HEK293T (cell line): ENCODE data around the gene MPZL1.

Experiments used
- CTCF ChIA-PET: fragments of 350-600 bp; formaldehyde crosslinking; extraction: SDS; loops from one replicate; lab custom pipeline; 2021; ENCODE audit warnings: antibody characterized with exemption, inconsistent platforms; lab: Yijun Ruan, JAX
- POLR2A ChIA-PET: fragments of 350-600 bp; formaldehyde crosslinking; extraction: SDS; loops from one replicate; lab custom pipeline; 2020; ENCODE audit warnings: antibody characterized with exemption, inconsistent platforms; lab: Yijun Ruan, JAX
- DNase-seq: peaks from one replicate; pipeline ENCODE4 v3.0.0; 2012; ENCODE audit warnings: mixed read lengths; ENCODE audit errors: extremely low spot score
- ARNT ChIP-seq: fragments of 450-650 bp; IDR thresholded peaks from 2 replicates; pipeline ENCODE4 v1.6.1; 2017; ENCODE audit warnings: mild to moderate bottlenecking
- BHLHE40 ChIP-seq: fragments of 450-650 bp; IDR thresholded peaks from 2 replicates; pipeline ENCODE4 v1.6.1; 2016; ENCODE audit warnings: mild to moderate bottlenecking, moderate library complexity, borderline replicate concordance
- CTBP1 ChIP-seq: fragments of 450-650 bp; IDR thresholded peaks from 2 replicates; pipeline ENCODE4 v1.6.1; 2016; ENCODE audit warnings: borderline replicate concordance
- ELF4 ChIP-seq: fragments of 450-650 bp; IDR thresholded peaks from 2 replicates; pipeline ENCODE4 v1.6.1; 2017; ENCODE audit warnings: antibody characterized with exemption
- FOXA1 ChIP-seq: fragments of 450-650 bp; IDR thresholded peaks from 2 replicates; pipeline ENCODE4 v1.6.1; 2016; ENCODE audit warnings: mild to moderate bottlenecking
- FOXK2 ChIP-seq: fragments of 450-650 bp; IDR thresholded peaks from 2 replicates; pipeline ENCODE4 v1.6.1; 2016; ENCODE audit warnings: mild to moderate bottlenecking
- FOXM1 ChIP-seq: fragments of 450-650 bp; IDR thresholded peaks from 2 replicates; pipeline ENCODE4 v1.6.1; 2017; ENCODE audit warnings: mild to moderate bottlenecking, borderline replicate concordance
- HDGF ChIP-seq: fragments of 450-650 bp; IDR thresholded peaks from 2 replicates; pipeline ENCODE4 v1.6.1; 2017; ENCODE audit warnings: antibody characterized with exemption, borderline replicate concordance
- L3MBTL2 ChIP-seq: fragments of 450-650 bp; conservative IDR thresholded peaks from 2 replicates; pipeline ENCODE4 v1.6.1; 2016; ENCODE audit warnings: mild to moderate bottlenecking
- LEF1 ChIP-seq: fragments of 450-650 bp; IDR thresholded peaks from 2 replicates; pipeline ENCODE4 v1.6.1; 2017; ENCODE audit warnings: mild to moderate bottlenecking, borderline replicate concordance
- NFRKB ChIP-seq: fragments of 450-650 bp; IDR thresholded peaks from 2 replicates; pipeline ENCODE4 v1.6.1; 2016; ENCODE audit warnings: mild to moderate bottlenecking, moderate library complexity
- SP1 ChIP-seq: fragments of 450-650 bp; IDR thresholded peaks from 2 replicates; pipeline ENCODE4 v1.6.1; 2017
- SUZ12 ChIP-seq: fragments of 450-650 bp; IDR thresholded peaks from 2 replicates; pipeline ENCODE4 v1.6.1; 2016; ENCODE audit warnings: mild to moderate bottlenecking
- TARDBP ChIP-seq: fragments of 450-650 bp; IDR thresholded peaks from 2 replicates; pipeline ENCODE4 v1.6.1; 2016
- ZNF384 ChIP-seq: fragments of 450-650 bp; IDR thresholded peaks from 2 replicates; pipeline ENCODE4 v1.6.1; 2016
- TF ChIP-seq, protein P1 (sequence below): fragments of 450-650 bp; IDR thresholded peaks from 2 replicates; pipeline ENCODE4 v1.6.1; 2016

Gene MPZL1

GRCh38 chr1:167721617-167722151 is at the start of gene MPZL1:
MPZL1 (plus strand) TSS chr1:167721982; CDS start chr1:167722152, 170 bp downstream.
- ChIA-PET CTCF (interaction anchor here (1.0 kb wide), 1 partner anchor 28 kb away, joined by 3 read pairs; no protein-coding TSS in a partner anchor), POLR2A (interaction anchor here (0.6 kb wide), 1 partner anchor 492 kb away, joined by 3 read pairs; no protein-coding TSS in a partner anchor)
- peak; percentile 99 for DNase-seq
- no peak for TF ChIP-seq NFRKB
- TF ChIP-seq SUZ12, result no peak
- TF ChIP-seq FOXM1, result no peak
- TF ChIP-seq, protein P1, sequence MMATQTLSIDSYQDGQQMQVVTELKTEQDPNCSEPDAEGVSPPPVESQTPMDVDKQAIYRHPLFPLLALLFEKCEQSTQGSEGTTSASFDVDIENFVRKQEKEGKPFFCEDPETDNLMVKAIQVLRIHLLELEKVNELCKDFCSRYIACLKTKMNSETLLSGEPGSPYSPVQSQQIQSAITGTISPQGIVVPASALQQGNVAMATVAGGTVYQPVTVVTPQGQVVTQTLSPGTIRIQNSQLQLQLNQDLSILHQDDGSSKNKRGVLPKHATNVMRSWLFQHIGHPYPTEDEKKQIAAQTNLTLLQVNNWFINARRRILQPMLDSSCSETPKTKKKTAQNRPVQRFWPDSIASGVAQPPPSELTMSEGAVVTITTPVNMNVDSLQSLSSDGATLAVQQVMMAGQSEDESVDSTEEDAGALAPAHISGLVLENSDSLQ, result peak; percentile 100
- no peak for TF ChIP-seq CTBP1
- peak; percentile 77 for TF ChIP-seq TARDBP
- no peak for TF ChIP-seq FOXA1
- TF ChIP-seq SP1, result no peak
- no peak for TF ChIP-seq ZNF384
- no peak for TF ChIP-seq ELF4

- DNase-seq, result no peak
- ChIA-PET CTCF (no interaction called here), POLR2A (no interaction called here)
- TF ChIP-seq ARNT (no peak), ZNF384 (no peak), ELF4 (no peak), CTBP1 (no peak), L3MBTL2 (no peak), FOXK2 (no peak), NFRKB (no peak), SP1 (no peak)
- TF ChIP-seq, protein P1, result no peak
Measured at GRCh38 chr1:167672831-167673230, 49.0 kb upstream of the MPZL1 start.

GRCh38 chr1:167673265-167673664 is 48.5 kb upstream of the MPZL1 start:
- CTCF ChIA-PET, result no interaction called here
- TF ChIP-seq ELF4, result no peak
- no peak for TF ChIP-seq CTBP1
- no peak for TF ChIP-seq ARNT
- no peak for TF ChIP-seq TARDBP
- no peak for TF ChIP-seq SUZ12
- TF ChIP-seq L3MBTL2, result no peak
- no peak for TF ChIP-seq FOXK2
- TF ChIP-seq FOXA1, result no peak
- TF ChIP-seq SP1, result no peak
- no peak for TF ChIP-seq HDGF
- TF ChIP-seq BHLHE40, result no peak
- TF ChIP-seq LEF1, result no peak
- TF ChIP-seq ZNF384, result no peak
- TF ChIP-seq NFRKB, result no peak
- TF ChIP-seq, protein P1, result no peak
- no peak for TF ChIP-seq FOXM1
- POLR2A ChIA-PET, result interaction anchor here (1.1 kb wide), 1 partner anchor 120 kb away, joined by 3 read pairs; the partner anchor contains the start of gene CREG1

GRCh38 chr1:167674156-167674555 is 47.6 kb upstream of the MPZL1 start:
- ChIA-PET CTCF (no interaction called here), POLR2A (interaction anchor here (1.1 kb wide), 1 partner anchor 120 kb away, joined by 3 read pairs; the partner anchor contains the start of gene CREG1)

More at GRCh38 chr1:167673265-167673664, 48.5 kb upstream of the MPZL1 start:
- DNase-seq, result no peak

GRCh38 chr1:167675440-167675839 is 46.3 kb upstream of the MPZL1 start:
- DNase-seq, result no peak
- TF ChIP-seq FOXA1, result no peak
- TF ChIP-seq ZNF384, result no peak
- TF ChIP-seq SUZ12, result no peak
- no peak for TF ChIP-seq NFRKB
- TF ChIP-seq L3MBTL2, result no peak
- no peak for TF ChIP-seq HDGF
- ChIA-PET POLR2A (interaction anchor here (1.2 kb wide), 1 partner anchor 122 kb away, joined by 3 read pairs; the partner anchor contains the start of gene CREG1), CTCF (interaction anchor here (0.6 to 1.0 kb wide), 2 partner anchors 16 to 680 kb away, joined by 3 read pairs; no protein-coding TSS in a partner anchor)

More at GRCh38 chr1:167674156-167674555, 47.6 kb upstream of the MPZL1 start:
- DNase-seq, result no peak
- TF ChIP-seq, protein P1, result no peak
- no peak for TF ChIP-seq ZNF384
- no peak for TF ChIP-seq SUZ12
- no peak for TF ChIP-seq ARNT
- no peak for TF ChIP-seq TARDBP
- no peak for TF ChIP-seq BHLHE40
- no peak for TF ChIP-seq HDGF
- TF ChIP-seq LEF1, result no peak
- no peak for TF ChIP-seq SP1
